Left lung (tissue), 10 donors: ENCODE data around the gene PLK1. TPM values are rescaled to one million over a fixed set of nuclear protein-coding genes. Genes with fewer than 3 reads are reported as not detected.

Experiments used
- ATAC-seq: fragments of 200-7000 bp; cut with Tn5 transposase; one replicate; pipeline ENCODE4 v1.9.1; 2020; ENCODE audit warnings: moderate library complexity
- DNase-seq, 4 donors: peaks; one replicate each; pipeline ENCODE4 v3.0.0-alpha.2; 2013 to 2020
- H3K27ac ChIP-seq, 2 donors: fragments of 200-600 bp; sonication (generic) in 1 of 2; one replicate each; pipeline versions ENCODE4 v1.5.0 to v1.8.0; 2020 to 2021
- H3K27me3 ChIP-seq, 2 donors: fragments of 200-600 bp; sonication (generic) in 1 of 2; one replicate each; pipeline versions ENCODE4 v1.5.0 to v1.8.0; 2020 to 2021
- H3K36me3 ChIP-seq, 2 donors: fragments of 200-600 bp; sonication (generic) in 1 of 2; one replicate each; pipeline versions ENCODE4 v1.5.0 to v1.8.0; 2020 to 2021
- H3K4me1 ChIP-seq, 2 donors: fragments of 200-600 bp; one replicate each; pipeline ENCODE4 v1.8.0; 2021
- H3K4me3 ChIP-seq, 2 donors: fragments of 200-600 bp; sonication (generic) in 1 of 2; one replicate each; pipeline versions ENCODE4 v1.5.0 to v1.8.0; 2020 to 2021; ENCODE audit warnings: mild to moderate bottlenecking in 1 of 2
- H3K9me3 ChIP-seq, 2 donors: fragments of 200-600 bp; sonication (generic) in 1 of 2; one replicate each; pipeline versions ENCODE4 v1.5.0 to v1.8.0; 2020 to 2021
- CTCF ChIP-seq, 2 donors: fragments of 200-600 bp; sonication (generic) in 1 of 2; IDR thresholded peaks; one replicate each; pipeline versions ENCODE4 v1.5.0 to v1.8.0; 2021; ENCODE audit warnings: antibody characterized with exemption in 2 of 2
- intact Hi-C, 2 donors: fragments of 100-400 bp; cut with DNase I; formaldehyde crosslinking; loops; one replicate each; pipeline versions ENCODE4 v1.11.2 to v1.14.2; 2022
- polyA plus RNA-seq, 6 donors: library from polyadenylated mRNA; unstranded; fragments of 120-200 nt; gene quantifications; one replicate each; pipeline ENCODE4 v1.2.1, GENCODE V29; 2013; ENCODE audit not compliant: insufficient read length in 6 of 6
- total RNA-seq, 2 donors: library from RNA; stranded (reverse); fragmentation: NEBNext Ultra II Directional; extraction: Animal tissue kit (Norgen Biotek cat#: 25700); gene quantifications; one replicate each; pipeline ENCODE4 v1.2.1, GENCODE V29; 2021
- donor health status: DM: no; HTN: yes; CAD: no.
- donor health status: DM: no; HTN: no; CAD: no.

Gene PLK1
- total and polyA plus RNA-seq, 8 donors: 3.0 to 52.5 (median 22.6) TPM

DNA sequence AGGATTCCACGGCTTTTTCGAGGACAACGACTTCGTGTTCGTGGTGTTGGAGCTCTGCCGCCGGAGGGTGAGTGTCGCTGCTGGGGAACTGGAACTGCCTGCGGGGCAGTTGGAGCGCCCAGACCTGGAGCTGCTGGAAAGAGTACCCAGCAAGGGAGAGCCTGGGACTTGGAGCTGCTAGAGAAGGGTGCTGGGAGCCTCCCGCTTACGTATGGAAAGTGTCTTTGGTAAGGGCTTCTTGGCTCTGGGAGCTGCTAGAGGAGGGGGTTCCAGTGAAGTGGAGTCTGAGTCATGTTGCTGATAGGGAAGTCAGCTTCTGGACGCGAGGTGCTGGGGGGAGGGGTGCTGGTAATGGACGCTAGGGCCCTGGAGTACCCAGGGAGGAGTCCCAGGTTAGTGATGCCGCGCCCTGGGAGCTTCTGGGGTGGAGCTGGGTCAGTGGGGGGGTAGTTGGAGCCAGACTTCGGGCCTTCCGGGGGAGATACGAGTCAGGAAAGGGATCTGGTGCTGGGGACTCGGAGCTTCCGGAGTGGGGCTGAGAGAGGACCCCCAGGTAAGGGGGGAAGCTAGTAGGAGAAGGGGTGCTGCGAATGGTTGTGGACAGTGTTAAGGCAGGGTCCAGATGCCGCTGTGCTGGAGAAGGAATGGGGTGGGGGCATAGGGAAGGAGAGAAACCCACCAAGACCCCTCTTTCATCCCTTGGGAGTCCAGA lies 741 bp downstream of the PLK1 start:
- DNase-seq (peak in 2 of 4 donors; percentile 50 to 82), ATAC-seq (peak; percentile 32)
- H3K36me3 ChIP-seq: peaks cover 0 to 41% of the 10 kb centered on the region in 2 donors
- TF ChIP-seq CTCF (IDR thresholded peaks at IDR 0.05): no peak
- no peaks in the 10 kb centered on the region for H3K9me3 ChIP-seq
- H3K27ac ChIP-seq: no peak overlapping the region
- H3K27me3 ChIP-seq: no peaks in the 10 kb centered on the region
- intact Hi-C loops: no loop called here
- H3K4me1 ChIP-seq: peaks cover 12 to 32% of the 10 kb centered on the region in 2 donors
- peak overlapping the region; percentile 47 to 49 for H3K4me3 ChIP-seq

GRCh38 chr16:23679986-23680336 lies 1.3 kb downstream of the PLK1 start:
- intact Hi-C loops: no loop called here
- Histone ChIP-seq H3K4me3 (no peak overlapping the region), H3K4me1 (peaks cover 12 to 32% of the 10 kb centered on the region in 2 donors), H3K27me3 (no peaks in the 10 kb centered on the region), H3K9me3 (no peaks in the 10 kb centered on the region), H3K27ac (no peak overlapping the region), H3K36me3 (peaks cover 0 to 43% of the 10 kb centered on the region in 2 donors)
- ATAC-seq (no peak), DNase-seq (no peak)
- TF ChIP-seq CTCF (IDR thresholded peaks at IDR 0.05): no peak

- H3K4me1 ChIP-seq: peaks cover 12 to 32% of the 10 kb centered on the region in 2 donors
- no peak overlapping the region for H3K27ac ChIP-seq
- H3K9me3 ChIP-seq: no peaks in the 10 kb centered on the region
- H3K36me3 ChIP-seq: peaks cover 0 to 55% of the 10 kb centered on the region in 2 donors
- ATAC-seq: no peak
- no peaks in the 10 kb centered on the region for H3K27me3 ChIP-seq
- peak in 1 of 4 donors; percentile 46 for DNase-seq
- no peak overlapping the region for H3K4me3 ChIP-seq
- no peak for TF ChIP-seq CTCF (IDR thresholded peaks at IDR 0.05)
- intact Hi-C loops: no loop called here
Measured at GRCh38 chr16:23682181-23682580, 3.5 kb downstream of the PLK1 start.

DNA sequence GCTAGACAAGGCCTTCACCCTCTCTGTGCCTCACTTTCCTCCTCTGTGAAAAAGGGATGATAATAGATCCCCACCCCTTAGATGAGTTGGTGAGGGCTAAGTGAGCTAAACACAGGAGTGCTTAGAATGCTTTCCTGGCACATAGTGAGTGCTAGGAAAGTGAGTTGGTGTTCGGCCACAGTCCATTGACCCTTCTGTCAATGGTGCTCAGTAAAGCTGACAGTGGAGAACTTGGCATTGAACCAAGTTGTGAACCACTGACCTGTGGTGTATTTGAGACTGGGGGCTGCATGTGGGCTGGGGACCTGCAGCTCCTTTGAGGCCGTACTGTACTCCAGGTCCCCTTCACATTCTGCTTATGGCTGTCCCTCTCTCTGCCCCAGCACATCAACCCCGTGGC lies 4.8 kb downstream of the PLK1 start:
- no peak overlapping the region for H3K4me3 ChIP-seq
- H3K36me3 ChIP-seq: peaks cover 0 to 68% of the 10 kb centered on the region in 2 donors
- peaks cover 8 to 27% of the 10 kb centered on the region in 2 donors for H3K4me1 ChIP-seq
- no peak overlapping the region for H3K27ac ChIP-seq
- intact Hi-C loops: no loop called here
- H3K9me3 ChIP-seq: no peaks in the 10 kb centered on the region
- DNase-seq (no peak), ATAC-seq (no peak)
- H3K27me3 ChIP-seq: no peaks in the 10 kb centered on the region
- TF ChIP-seq CTCF (IDR thresholded peaks at IDR 0.05): no peak

GRCh38 chr16:23687034-23687808 lies 8.5 kb downstream of the PLK1 start:
- Histone ChIP-seq H3K9me3 (no peaks in the 10 kb centered on the region), H3K27ac (no peak overlapping the region), H3K4me1 (peaks cover 0 to under 1% of the 10 kb centered on the region in 2 donors), H3K4me3 (no peak overlapping the region), H3K27me3 (no peaks in the 10 kb centered on the region), H3K36me3 (peaks cover 0 to 85% of the 10 kb centered on the region in 2 donors)
- ATAC-seq (no peak), DNase-seq (no peak)
- TF ChIP-seq CTCF (IDR thresholded peaks at IDR 0.05): no peak
- intact Hi-C loops: no loop called here
